Thymus (tissue), 11 donors: ENCODE data around the gene TRERF1. TPM values are rescaled to one million over a fixed set of nuclear protein-coding genes. Genes with fewer than 3 reads are reported as not detected.
"Not testable (repeated sequence)": the region's sequence is repeated elsewhere in the genome, so short reads cannot be mapped to it uniquely, and the experiment has no call there.

Experiments
- DNase-seq, 9 donors: peaks; one replicate each; pipeline ENCODE4 v3.0.0-alpha.2; 2013; ENCODE audit warnings: low spot score in 9 of 9, low read depth in 6 of 9, missing footprints in 1 of 9
- H3K27ac ChIP-seq, 2 donors: one replicate each; pipeline ENCODE4 v1.5.1; 2013; ENCODE audit warnings: control low read depth in 1 of 2, low read depth in 1 of 2, low read length in 1 of 2, mild to moderate bottlenecking in 1 of 2, moderate library complexity in 1 of 2
- H3K27me3 ChIP-seq, 2 donors: one replicate each; pipeline ENCODE4 v1.5.1; 2013; ENCODE audit warnings: low read length in 1 of 2; ENCODE audit not compliant: control insufficient read depth in 2 of 2, insufficient read depth in 1 of 2
- H3K36me3 ChIP-seq, 2 donors: one replicate each; pipeline ENCODE4 v1.5.1; 2013; ENCODE audit warnings: low read length in 1 of 2, mild to moderate bottlenecking in 1 of 2, moderate library complexity in 1 of 2; ENCODE audit not compliant: control insufficient read depth in 2 of 2, insufficient read depth in 2 of 2
- H3K4me1 ChIP-seq, 2 donors: one replicate each; pipeline ENCODE4 v1.5.1; 2013; ENCODE audit warnings: low read length in 2 of 2; ENCODE audit not compliant: control insufficient read depth in 2 of 2, insufficient read depth in 2 of 2
- H3K4me3 ChIP-seq, 2 donors: one replicate each; pipeline ENCODE4 v1.5.1; 2013; ENCODE audit warnings: low read length in 2 of 2, control low read depth in 1 of 2, mild to moderate bottlenecking in 1 of 2
- H3K9me3 ChIP-seq, 2 donors: one replicate each; pipeline ENCODE4 v1.5.1; 2013; ENCODE audit warnings: low read length in 1 of 2, mild to moderate bottlenecking in 1 of 2; ENCODE audit not compliant: control insufficient read depth in 2 of 2, insufficient read depth in 1 of 2
- WGBS: extraction: QIAGEN DNeasy Blood & Tissue Kit; methylation state at CpG from one replicate; pipeline ENCODE4 v1.1.7; 2013; 5-methylcytosine and 5-hydroxymethylcytosine counted together
- polyA plus RNA-seq: library from polyadenylated mRNA; stranded (reverse); fragments of 200-250 nt; gene quantifications from one replicate; pipeline ENCODE4 v1.2.3, GENCODE V29; 2013
- total RNA-seq: library from RNA; stranded (reverse); fragments of 120-200 nt; gene quantifications from one replicate; pipeline ENCODE4 v1.2.4, GENCODE V29; 2013
- donor health status: healthy.

Gene TRERF1
- total and polyA plus RNA-seq, 2 donors: 5.4 to 8.9 TPM

DNA sequence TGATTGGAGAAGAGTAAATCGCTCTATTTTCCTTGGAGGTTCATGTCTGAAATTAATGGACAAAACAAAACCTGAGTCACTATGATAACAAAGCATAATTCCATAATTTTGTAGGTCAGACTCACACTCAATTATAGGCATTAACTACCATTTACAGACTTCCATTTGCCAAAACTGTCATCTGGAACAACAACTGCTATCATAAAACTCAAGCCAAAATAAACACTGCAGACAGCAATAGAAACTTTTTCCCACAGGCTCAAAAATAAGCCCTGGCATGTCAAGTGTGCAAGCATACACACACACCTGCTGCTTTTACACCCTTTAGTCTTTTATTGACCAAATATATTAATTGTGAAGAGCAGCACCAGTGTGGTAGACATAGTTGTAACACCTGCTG lies 241.2 kb downstream of the TRERF1 start:
- H3K36me3 ChIP-seq: peaks cover 42 to 65% of the 10 kb centered on the region in 2 donors
- WGBS: no CpG with 5 or more reads among the region's 1 CpG
- no peak for DNase-seq

DNA sequence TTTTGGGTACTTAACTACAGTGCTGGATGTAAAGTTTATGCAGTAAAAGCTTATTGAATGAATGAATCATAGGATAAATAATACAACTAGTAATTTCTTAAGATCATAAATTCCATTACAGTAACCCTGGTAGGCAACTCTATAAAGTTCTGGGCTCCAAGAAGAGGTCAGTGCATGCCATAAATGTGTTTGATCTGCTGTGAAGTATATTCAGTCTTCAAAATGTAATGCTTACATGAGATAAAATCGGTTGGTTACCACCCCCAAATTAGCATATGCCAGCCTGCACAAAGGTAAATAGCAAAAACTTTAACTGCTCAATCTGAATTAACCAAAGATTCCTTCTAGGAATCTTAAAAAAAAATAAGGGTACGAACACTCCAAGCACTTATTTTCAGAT lies 244.2 kb downstream of the TRERF1 start:
- H3K27me3 ChIP-seq, DNase-seq, H3K4me3 ChIP-seq, H3K9me3 ChIP-seq, H3K27ac ChIP-seq, H3K4me1 ChIP-seq: not testable (repeated sequence)
- peaks cover 35 to 57% of the 10 kb centered on the region in 2 donors for H3K36me3 ChIP-seq
- 95% methylated on average over 2 of the region's 2 CpGs for WGBS

More for the DNA sequence above, 241.2 kb downstream of the TRERF1 start:
- no peaks in the 10 kb centered on the region for H3K27me3 ChIP-seq
- no peak overlapping the region for H3K4me3 ChIP-seq
- H3K27ac ChIP-seq: no peak overlapping the region
- H3K4me1 ChIP-seq: peaks cover 0 to 4% of the 10 kb centered on the region in 2 donors
- H3K9me3 ChIP-seq: no peaks in the 10 kb centered on the region

- no peak overlapping the region for H3K4me3 ChIP-seq
- DNase-seq: no peak
- peaks cover 18 to 36% of the 10 kb centered on the region in 2 donors for H3K36me3 ChIP-seq
- no peaks in the 10 kb centered on the region for H3K9me3 ChIP-seq
- no peaks in the 10 kb centered on the region for H3K27me3 ChIP-seq
- H3K27ac ChIP-seq: no peak overlapping the region
- H3K4me1 ChIP-seq: no peaks in the 10 kb centered on the region
- WGBS: 98% methylated on average over 4 of the region's 4 CpGs
Observed at GRCh38 chr6:42204768-42205282, 246.9 kb downstream of the TRERF1 start.

DNA sequence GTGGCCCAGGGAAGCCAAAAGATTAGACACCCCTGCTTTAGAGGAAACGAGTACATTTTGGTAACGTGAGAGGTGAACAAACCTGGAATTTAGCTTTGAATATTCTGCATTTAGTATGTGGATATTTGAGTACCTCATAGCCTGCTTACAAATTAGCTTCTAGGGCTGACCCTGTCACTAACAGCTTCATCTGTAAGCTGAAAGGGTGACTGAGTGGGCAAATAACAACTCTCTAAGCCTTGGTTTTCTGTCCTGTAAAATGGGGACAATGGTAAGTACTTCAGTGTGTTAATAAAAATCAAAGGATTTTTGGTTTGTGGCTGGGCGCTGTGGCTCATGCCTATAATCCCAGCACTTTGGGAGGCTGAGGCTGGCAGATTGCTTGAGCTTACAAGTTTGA lies 248.5 kb downstream of the TRERF1 start:
- H3K4me3 ChIP-seq: no peak overlapping the region
- no peak for DNase-seq
- no peaks in the 10 kb centered on the region for H3K4me1 ChIP-seq
- H3K9me3 ChIP-seq: no peaks in the 10 kb centered on the region
- peaks cover 3 to 21% of the 10 kb centered on the region in 2 donors for H3K36me3 ChIP-seq
- 98% methylated on average over 3 of the region's 3 CpGs for WGBS
- no peak overlapping the region for H3K27ac ChIP-seq
- no peaks in the 10 kb centered on the region for H3K27me3 ChIP-seq

- H3K4me3 ChIP-seq, H3K9me3 ChIP-seq, H3K27ac ChIP-seq, H3K27me3 ChIP-seq, H3K4me1 ChIP-seq, DNase-seq: not testable (repeated sequence)
- peaks cover 2 to 16% of the 10 kb centered on the region in 2 donors for H3K36me3 ChIP-seq
- 96% methylated on average over 13 of the region's 13 CpGs for WGBS
Observed at GRCh38 chr6:42202131-42202915, 249.4 kb downstream of the TRERF1 start.

GRCh38 chr6:42201382-42201781 lies 250.3 kb downstream of the TRERF1 start:
- WGBS: 95% methylated on average over 3 of the region's 3 CpGs
- no peak for DNase-seq
- H3K4me1 ChIP-seq: no peaks in the 10 kb centered on the region
- H3K4me3 ChIP-seq: no peak overlapping the region
- H3K27ac ChIP-seq: no peak overlapping the region
- H3K27me3 ChIP-seq: no peaks in the 10 kb centered on the region
- peaks cover 3 to 10% of the 10 kb centered on the region in 2 donors for H3K36me3 ChIP-seq
- H3K9me3 ChIP-seq: no peaks in the 10 kb centered on the region

- H3K4me1 ChIP-seq: no peaks in the 10 kb centered on the region
- H3K9me3 ChIP-seq: no peaks in the 10 kb centered on the region
- H3K4me3 ChIP-seq: no peak overlapping the region
- no peaks in the 10 kb centered on the region for H3K27me3 ChIP-seq
- no peak overlapping the region for H3K27ac ChIP-seq
- 94% methylated on average over 1 of the region's 1 CpG for WGBS
- peaks cover 3 to 5% of the 10 kb centered on the region in 2 donors for H3K36me3 ChIP-seq
- DNase-seq: no peak
Observed at GRCh38 chr6:42200035-42200434, 251.7 kb downstream of the TRERF1 start.

DNA sequence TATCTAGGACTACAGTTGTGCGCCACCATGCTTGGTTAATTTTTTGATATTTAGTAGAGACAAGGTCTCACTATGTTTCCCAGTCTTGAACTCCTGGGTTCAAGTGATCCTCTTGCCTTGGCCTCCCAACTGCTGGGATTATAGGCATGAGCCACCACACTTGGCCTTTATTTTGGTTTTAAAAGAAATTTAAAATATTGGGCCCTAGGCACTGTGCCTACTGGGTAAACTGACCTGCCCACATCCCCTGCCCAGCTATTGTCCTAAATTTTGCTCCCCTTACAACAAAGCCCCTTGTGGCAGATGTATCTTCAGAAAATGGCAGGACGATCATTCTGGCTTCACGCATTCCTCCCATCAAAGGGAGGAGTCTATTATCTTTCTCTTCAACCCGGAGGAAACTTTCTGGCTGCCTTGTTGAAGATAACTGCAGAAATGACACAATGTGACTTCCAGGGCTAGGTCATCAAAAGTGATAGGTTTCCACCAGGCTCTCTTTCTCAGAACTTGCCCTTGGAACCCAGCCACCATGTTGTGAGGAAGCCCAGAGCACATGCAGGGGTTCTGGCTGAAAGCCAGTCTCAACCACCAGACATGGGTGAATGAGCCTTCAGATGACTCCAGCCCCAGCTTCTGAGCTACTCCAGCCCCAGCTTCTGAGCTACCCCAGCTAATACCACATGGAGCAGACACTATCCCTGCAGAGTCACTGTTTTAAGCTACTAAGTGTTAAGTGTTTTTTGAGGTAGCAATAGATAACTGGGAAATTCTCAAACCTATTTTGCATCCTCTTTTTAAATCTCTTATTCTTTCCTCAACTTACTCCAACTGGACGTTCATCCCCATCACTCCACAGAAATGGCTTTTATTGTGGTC lies 252.4 kb downstream of the TRERF1 start:
- no peaks in the 10 kb centered on the region for H3K9me3 ChIP-seq
- H3K27ac ChIP-seq: no peak overlapping the region

More for the DNA sequence above, 252.4 kb downstream of the TRERF1 start:
- H3K4me1 ChIP-seq: no peaks in the 10 kb centered on the region
- DNase-seq: no peak
- 97% methylated on average over 5 of the region's 5 CpGs for WGBS
- no peaks in the 10 kb centered on the region for H3K27me3 ChIP-seq
- peaks cover 0 to 3% of the 10 kb centered on the region in 2 donors for H3K36me3 ChIP-seq
- H3K4me3 ChIP-seq: no peak overlapping the region
